Measurements from ENCODE around the gene TRIM26. TPM values are rescaled to one million over a fixed set of nuclear protein-coding genes. Genes with fewer than 3 reads are reported as not detected.
A peak's percentile ranks its signal among the peaks of the same experiment; 100 is the strongest.
"Not testable (repeated sequence)": the region's sequence is repeated elsewhere in the genome, so short reads cannot be mapped to it uniquely, and the experiment has no call there.

Gene TRIM26
- total RNA-seq, 2 donors from 2014 or later, result 20.0 to 27.8 TPM

- Histone ChIP-seq H3K27me3 (peaks cover 0 to 19% of the 10 kb centered on the region in 2 donors), H3K36me3 (no peaks in the 10 kb centered on the region), H3K4me3 (no peak overlapping the region)
Observed at GRCh38 chr6:30172681-30173080, 40.5 kb downstream of the TRIM26 start.

DNA sequence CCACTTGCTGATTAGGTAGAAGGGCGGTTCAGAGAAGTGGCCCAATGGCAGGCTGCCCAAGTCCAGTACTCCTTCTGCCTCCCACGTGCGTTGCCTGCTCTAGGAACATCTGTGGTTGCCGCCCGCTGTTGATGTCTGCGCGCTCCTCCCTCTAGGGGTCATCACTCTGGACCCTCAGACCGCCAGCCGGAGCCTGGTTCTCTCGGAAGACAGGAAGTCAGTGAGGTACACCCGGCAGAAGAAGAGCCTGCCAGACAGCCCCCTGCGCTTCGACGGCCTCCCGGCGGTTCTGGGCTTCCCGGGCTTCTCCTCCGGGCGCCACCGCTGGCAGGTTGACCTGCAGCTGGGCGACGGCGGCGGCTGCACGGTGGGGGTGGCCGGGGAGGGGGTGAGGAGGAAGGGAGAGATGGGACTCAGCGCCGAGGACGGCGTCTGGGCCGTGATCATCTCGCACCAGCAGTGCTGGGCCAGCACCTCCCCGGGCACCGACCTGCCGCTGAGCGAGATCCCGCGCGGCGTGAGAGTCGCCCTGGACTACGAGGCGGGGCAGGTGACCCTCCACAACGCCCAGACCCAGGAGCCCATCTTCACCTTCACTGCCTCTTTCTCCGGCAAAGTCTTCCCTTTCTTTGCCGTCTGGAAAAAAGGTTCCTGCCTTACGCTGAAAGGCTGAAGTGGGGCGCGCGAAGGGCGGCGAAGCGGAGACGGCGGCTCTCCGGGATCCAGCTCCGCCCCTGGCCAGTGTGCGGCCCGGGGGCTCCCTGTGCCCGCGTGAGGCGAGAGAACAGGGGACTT is 41.3 kb downstream of the TRIM26 start:
- Histone ChIP-seq H3K9me3 (no peaks in the 10 kb centered on the region), H3K36me3 (no peaks in the 10 kb centered on the region), H3K27me3 (peaks cover 0 to 19% of the 10 kb centered on the region in 2 donors), H3K4me3 (peak overlapping the region in 1 of 2 donors; percentile 4), H3K27ac (no peak overlapping the region), H3K4me1 (peaks cover 0 to 5% of the 10 kb centered on the region in 2 donors)
- TF ChIP-seq CTCF (IDR thresholded peaks at IDR 0.05), result no peak
- DNase-seq (ENCODE audit: low spot score), result no peak

More at GRCh38 chr6:30172681-30173080, 40.5 kb downstream of the TRIM26 start:
- H3K27ac ChIP-seq, result no peak overlapping the region
- DNase-seq (ENCODE audit: low spot score), result no peak
- no peaks in the 10 kb centered on the region for H3K9me3 ChIP-seq
- H3K4me1 ChIP-seq, result peaks cover 0 to 5% of the 10 kb centered on the region in 2 donors
- no peak for TF ChIP-seq CTCF (IDR thresholded peaks at IDR 0.05)

- Histone ChIP-seq H3K27me3 (peaks cover 0 to 19% of the 10 kb centered on the region in 2 donors), H3K4me1 (peaks cover 0 to 5% of the 10 kb centered on the region in 2 donors), H3K4me3 (no peak overlapping the region), H3K9me3 (no peaks in the 10 kb centered on the region), H3K36me3 (no peaks in the 10 kb centered on the region), H3K27ac (no peak overlapping the region)
- TF ChIP-seq CTCF (IDR thresholded peaks at IDR 0.05), result peak; percentile 55 to 69
- DNase-seq (ENCODE audit: low spot score), result no peak
Observed at GRCh38 chr6:30169658-30170614, 43.3 kb downstream of the TRIM26 start.

DNA sequence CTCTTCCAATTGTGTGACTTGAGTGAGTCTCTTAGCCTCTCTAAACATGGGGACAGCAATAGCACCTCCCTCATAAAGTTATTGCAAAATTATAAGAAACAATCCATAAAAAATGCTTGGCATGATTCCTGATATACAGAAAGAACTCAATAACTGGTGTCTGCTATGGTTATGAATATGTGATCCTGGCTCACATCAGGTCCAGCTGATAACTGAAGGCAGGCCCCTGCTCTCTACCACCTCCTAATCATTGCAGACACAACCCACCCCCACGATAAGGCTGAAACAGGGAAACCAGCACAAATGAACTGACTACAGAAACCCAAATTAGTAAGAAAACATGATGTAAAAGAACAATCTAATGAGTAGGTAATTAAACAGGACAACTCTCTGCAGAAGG is 44.5 kb downstream of the TRIM26 start:
- H3K4me1 ChIP-seq, result peaks cover 0 to 5% of the 10 kb centered on the region in 2 donors
- H3K4me3 ChIP-seq, result no peak overlapping the region
- DNase-seq (ENCODE audit: low spot score), result no peak
- H3K27me3 ChIP-seq, result peaks cover 0 to 19% of the 10 kb centered on the region in 2 donors
- H3K27ac ChIP-seq, result no peak overlapping the region
- H3K9me3 ChIP-seq, result no peaks in the 10 kb centered on the region
- no peaks in the 10 kb centered on the region for H3K36me3 ChIP-seq
- TF ChIP-seq CTCF (IDR thresholded peaks at IDR 0.05), result no peak

- TF ChIP-seq CTCF (IDR thresholded peaks at IDR 0.05), result no peak
- H3K4me1 ChIP-seq, result peaks cover 0 to 5% of the 10 kb centered on the region in 2 donors
- H3K4me3 ChIP-seq, result no peak overlapping the region
- H3K27me3 ChIP-seq, result peaks cover 0 to 13% of the 10 kb centered on the region in 2 donors
- no peak for DNase-seq (ENCODE audit: low spot score)
- no peaks in the 10 kb centered on the region for H3K36me3 ChIP-seq
- no peaks in the 10 kb centered on the region for H3K9me3 ChIP-seq
- H3K27ac ChIP-seq, result no peak overlapping the region
Observed at GRCh38 chr6:30167101-30167500, 46.1 kb downstream of the TRIM26 start.

DNA sequence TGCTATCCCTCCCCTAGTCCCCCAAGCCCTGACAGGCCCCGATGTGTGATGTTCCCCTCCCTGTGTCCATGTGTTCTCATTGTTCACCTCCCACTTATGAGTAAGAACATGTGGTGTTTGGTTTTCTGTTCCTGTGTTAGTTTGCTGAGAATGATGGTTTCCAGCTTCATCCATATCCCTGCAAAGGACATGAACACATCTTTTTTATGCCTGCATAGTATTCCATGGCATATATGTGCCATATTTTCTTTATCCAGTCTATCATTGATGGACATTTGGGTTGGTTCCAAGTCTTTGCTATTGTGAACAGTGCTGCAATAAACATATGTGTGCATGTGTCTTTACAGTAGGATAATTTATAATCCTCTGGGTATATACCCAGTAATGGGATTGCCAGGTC is 48.0 kb downstream of the TRIM26 start:
- not testable (repeated sequence) for H3K36me3 ChIP-seq; H3K9me3 ChIP-seq; H3K4me1 ChIP-seq; H3K27ac ChIP-seq; H3K4me3 ChIP-seq; DNase-seq (ENCODE audit: low spot score); H3K27me3 ChIP-seq

Measured in right atrium auricular region (tissue), 2 donors.